H1 (cell line): ENCODE results near the gene FGF12.

Source experiments
- ATF3 ChIP-seq: IDR thresholded peaks from 2 replicates; pipeline ENCODE4 v1.6.1; 2011; ENCODE audit warnings: low read depth, mild to moderate bottlenecking, low read length; ENCODE audit not compliant: insufficient read depth
- CHD1 ChIP-seq: IDR thresholded peaks from 2 replicates; pipeline ENCODE4 v1.6.1; 2012; ENCODE audit warnings: low read depth, low read length, improper control_type of control experiment
- CTCF ChIP-seq, 3 experiments: IDR thresholded peaks; 1 replicate in 2 of 3; 2 replicates in 1 of 3; pipeline versions ENCODE4 v1.5.1 to v1.6.1; 2011; ENCODE audit warnings: low read length in 3 of 3, mild to moderate bottlenecking in 3 of 3, inconsistent platforms in 2 of 3, low read depth in 1 of 3, moderate library complexity in 1 of 3; ENCODE audit not compliant: insufficient read depth in 1 of 3; ENCODE audit errors: control extremely low read depth in 1 of 3
- EP300 ChIP-seq, 2 experiments: IDR thresholded peaks; 1 replicate in 1 of 2; 2 replicates in 1 of 2; pipeline ENCODE4 v1.6.1; 2011 to 2012; ENCODE audit warnings: low read depth in 2 of 2, low read length in 2 of 2, mild to moderate bottlenecking in 2 of 2, borderline replicate concordance in 1 of 2, inconsistent platforms in 1 of 2, moderate library complexity in 1 of 2
- TAF1 ChIP-seq: IDR thresholded peaks from 2 replicates; pipeline ENCODE4 v1.6.1; 2011; ENCODE audit warnings: mild to moderate bottlenecking, low read depth, low read length

- no peak for TF ChIP-seq CTCF (IDR thresholded peaks at IDR 0.05; ENCODE audit: control extremely low read depth in 1 of 3, insufficient read depth in 1 of 3, low read depth in 1 of 3, low read length in 3 of 3)
- TF ChIP-seq TAF1: no peak
- no peak for TF ChIP-seq EP300 (IDR thresholded peaks at IDR 0.05; ENCODE audit: borderline replicate concordance in 1 of 2, low read depth in 2 of 2, low read length in 2 of 2)
- TF ChIP-seq CHD1: no peak
- TF ChIP-seq ATF3: no peak
Measured at GRCh38 chr3:192220915-192221314, 506.4 kb downstream of the FGF12 start.
